WERI-Rb-1 (cell line): ENCODE results near the gene ATP10D.

ENCODE experiments used
- DNase-seq: peaks from one replicate; pipeline ENCODE4 v3.0.0-alpha.2; 2020
- H3K27ac ChIP-seq: fragments of 250-450 bp; sonication (Bioruptor Pico); 2 replicates; pipeline ENCODE4 v1.5.1; 2020; ENCODE audit warnings: mild to moderate bottlenecking, moderate library complexity
- H3K27me3 ChIP-seq: fragments of 250-450 bp; sonication (Bioruptor Pico); 2 replicates; pipeline ENCODE4 v1.5.1; 2021; ENCODE audit warnings: mild to moderate bottlenecking, low read depth, moderate library complexity; ENCODE audit not compliant: insufficient read depth, severe bottlenecking
- H3K36me3 ChIP-seq: fragments of 250-450 bp; sonication (Bioruptor Pico); 2 replicates; pipeline ENCODE4 v1.5.1; 2020; ENCODE audit warnings: mild to moderate bottlenecking, moderate library complexity
- H3K4me3 ChIP-seq: 2 replicates; pipeline ENCODE4 v1.5.1; 2011; ENCODE audit warnings: low read depth, mild to moderate bottlenecking, control low read depth, low read length
- H3K9me3 ChIP-seq: fragments of 250-450 bp; sonication (Bioruptor Pico); 2 replicates; pipeline ENCODE4 v1.5.1; 2021; ENCODE audit warnings: mild to moderate bottlenecking, moderate library complexity; ENCODE audit not compliant: severe bottlenecking
- CTCF ChIP-seq: IDR thresholded peaks from 2 replicates; pipeline ENCODE4 v1.5.1; 2011; ENCODE audit warnings: low read depth, mild to moderate bottlenecking, control low read depth, inconsistent platforms, low read length

Gene ATP10D

GRCh38 chr4:47566566-47566965 is 81.5 kb downstream of the ATP10D start:
- no peak for TF ChIP-seq CTCF
- no peak for DNase-seq
- Histone ChIP-seq H3K9me3 (no peaks in the 10 kb centered on the region), H3K36me3 (no peaks in the 10 kb centered on the region), H3K27ac (no peak overlapping the region), H3K4me3 (no peak overlapping the region), H3K27me3 (no peaks in the 10 kb centered on the region)

- no peaks in the 10 kb centered on the region for H3K9me3 ChIP-seq
- no peak for DNase-seq
- H3K27me3 ChIP-seq, result no peaks in the 10 kb centered on the region
- H3K36me3 ChIP-seq, result no peaks in the 10 kb centered on the region
- H3K27ac ChIP-seq, result no peak overlapping the region
- H3K4me3 ChIP-seq, result no peak overlapping the region
- no peak for TF ChIP-seq CTCF
These were observed 81.9 kb downstream of the ATP10D start for GRCh38 chr4:47566969-47567368.

- TF ChIP-seq CTCF, result no peak
- no peaks in the 10 kb centered on the region for H3K27me3 ChIP-seq
These were observed 82.4 kb downstream of the ATP10D start for GRCh38 chr4:47567511-47567910.

GRCh38 chr4:47570816-47571215 is 85.7 kb downstream of the ATP10D start:
- no peak overlapping the region for H3K4me3 ChIP-seq
- no peaks in the 10 kb centered on the region for H3K36me3 ChIP-seq
- DNase-seq, result no peak
- no peak overlapping the region for H3K27ac ChIP-seq
- no peaks in the 10 kb centered on the region for H3K9me3 ChIP-seq
- TF ChIP-seq CTCF, result no peak
- no peaks in the 10 kb centered on the region for H3K27me3 ChIP-seq

More at GRCh38 chr4:47567511-47567910, 82.4 kb downstream of the ATP10D start:
- DNase-seq, result no peak
- Histone ChIP-seq H3K9me3 (no peaks in the 10 kb centered on the region), H3K36me3 (no peaks in the 10 kb centered on the region), H3K27ac (no peak overlapping the region), H3K4me3 (no peak overlapping the region)

GRCh38 chr4:47572981-47573380 is 87.9 kb downstream of the ATP10D start:
- H3K27ac ChIP-seq, result no peak overlapping the region
- no peaks in the 10 kb centered on the region for H3K27me3 ChIP-seq
- H3K36me3 ChIP-seq, result no peaks in the 10 kb centered on the region
- H3K9me3 ChIP-seq, result no peaks in the 10 kb centered on the region
- no peak for TF ChIP-seq CTCF
- no peak for DNase-seq
- H3K4me3 ChIP-seq, result no peak overlapping the region

GRCh38 chr4:47577779-47578553 is 92.9 kb downstream of the ATP10D start:
- TF ChIP-seq CTCF, result no peak
- no peaks in the 10 kb centered on the region for H3K27me3 ChIP-seq
- DNase-seq, result no peak
- H3K9me3 ChIP-seq, result no peaks in the 10 kb centered on the region
- no peak overlapping the region for H3K27ac ChIP-seq
- no peaks in the 10 kb centered on the region for H3K36me3 ChIP-seq
- no peak overlapping the region for H3K4me3 ChIP-seq
